ENCODE data around the gene ZNRF2.
A peak's percentile ranks its signal among the peaks of the same experiment; 100 is the strongest.
"Not testable (repeated sequence)": the region's sequence is repeated elsewhere in the genome, so short reads cannot be mapped to it uniquely, and the experiment has no call there.

Gene ZNRF2

DNA sequence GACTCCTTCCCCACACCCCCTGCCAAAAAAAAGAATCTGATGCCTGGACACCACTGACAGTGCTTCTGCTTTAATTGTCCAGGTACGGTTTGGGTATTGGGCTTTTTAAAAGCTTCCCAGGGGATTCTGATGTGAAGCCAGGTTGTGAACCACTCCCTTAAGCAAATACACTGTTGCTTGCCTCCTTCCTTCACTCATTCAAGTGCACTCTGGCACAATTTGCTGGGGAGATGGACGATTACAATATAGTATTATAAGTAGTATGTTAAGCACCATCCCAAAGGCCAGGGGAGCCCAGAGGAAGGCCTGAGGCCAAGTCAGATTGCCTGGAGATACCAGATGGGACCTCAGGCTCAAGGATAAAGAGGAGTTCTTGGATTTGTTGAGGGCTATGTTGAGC, 12.3 kb upstream of the ZNRF2 start:
- TF ChIP-seq POLR2A (IDR thresholded peaks at IDR 0.05; ENCODE audit: low read depth, low read length), result no peak
- no peak for FAIRE-seq
- no peak for DNase-seq (ENCODE audit: insufficient read length, low spot score)

DNA sequence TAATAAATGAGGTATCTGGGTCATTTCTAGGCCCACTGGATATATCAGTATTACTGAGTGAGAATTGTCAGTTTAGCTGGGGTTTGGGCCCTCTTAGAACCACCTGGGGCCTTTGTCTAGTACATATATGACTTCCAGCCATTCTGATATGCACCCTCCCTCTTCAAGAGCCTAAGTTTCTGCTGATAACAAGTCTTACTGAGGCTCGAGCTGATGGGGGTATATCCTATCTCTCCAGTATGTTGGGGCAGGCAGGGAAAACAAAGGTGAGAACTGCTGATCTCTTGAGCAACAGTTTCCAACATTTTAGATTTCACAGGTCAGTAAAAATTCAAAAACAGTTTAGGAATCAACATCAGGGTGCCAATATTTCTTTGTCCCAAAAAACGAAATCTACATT, 10.8 kb upstream of the ZNRF2 start:
- no peak for FAIRE-seq
- TF ChIP-seq POLR2A (IDR thresholded peaks at IDR 0.05; ENCODE audit: low read depth, low read length), result no peak
- DNase-seq (ENCODE audit: insufficient read length, low spot score), result no peak

DNA sequence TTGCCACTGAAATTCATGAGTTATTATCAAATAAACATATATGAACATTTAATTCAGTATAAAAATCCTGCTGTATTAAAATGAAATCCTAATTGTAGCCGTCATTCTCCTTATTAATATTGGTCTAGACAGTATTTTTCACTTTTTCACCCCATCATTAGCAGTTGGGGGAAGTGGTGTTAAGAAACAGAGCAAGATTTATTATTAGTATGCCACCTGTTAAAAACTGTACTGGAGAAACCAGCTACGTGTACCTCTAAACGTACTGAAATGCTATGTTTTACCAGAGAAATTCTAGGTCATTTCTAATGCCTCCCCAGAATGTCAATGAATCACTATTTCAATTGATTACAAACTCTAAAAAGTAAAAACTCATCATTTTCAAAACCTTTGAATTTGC, 9.8 kb upstream of the ZNRF2 start:
- TF ChIP-seq POLR2A (IDR thresholded peaks at IDR 0.05; ENCODE audit: low read depth, low read length), result no peak
- FAIRE-seq (no peak), DNase-seq (ENCODE audit: insufficient read length, low spot score) (no peak)

DNA sequence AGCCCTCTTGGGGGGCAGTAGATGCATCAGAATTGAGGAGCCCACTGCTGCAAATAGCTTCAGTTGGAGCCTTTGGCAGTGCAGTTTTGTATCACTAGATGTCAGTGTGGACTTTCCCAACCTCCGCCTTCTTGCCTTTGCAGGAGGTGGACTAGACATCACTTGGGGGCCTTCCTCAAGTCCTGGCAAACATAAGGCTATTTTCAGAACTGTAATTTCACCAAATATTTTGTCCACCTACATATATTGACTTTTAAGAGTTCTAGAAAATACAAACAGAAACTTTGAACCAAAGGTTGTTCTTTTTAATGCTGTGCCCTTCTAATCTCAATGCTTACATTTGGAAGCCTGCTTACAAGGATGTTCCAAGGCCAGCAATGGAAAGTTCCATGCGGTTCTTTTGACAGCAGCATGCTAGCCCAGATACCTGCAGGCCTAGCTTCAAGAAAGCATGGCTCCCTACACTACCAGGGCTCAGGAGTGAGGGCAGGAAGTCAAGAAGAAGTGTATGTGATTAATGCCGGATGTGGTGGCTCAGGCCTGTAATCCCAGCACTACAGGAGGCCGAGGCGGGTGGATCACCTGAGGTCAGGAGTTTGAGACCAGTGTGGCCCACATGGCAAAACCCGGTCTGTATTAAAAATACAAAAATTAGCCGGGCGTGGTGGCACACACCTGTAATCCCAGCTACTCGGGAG, 8.0 kb upstream of the ZNRF2 start:
- DNase-seq (ENCODE audit: insufficient read length, low spot score), result no peak
- no peak for TF ChIP-seq POLR2A (IDR thresholded peaks at IDR 0.05; ENCODE audit: low read depth, low read length)
- peak; percentile 57 for FAIRE-seq

DNA sequence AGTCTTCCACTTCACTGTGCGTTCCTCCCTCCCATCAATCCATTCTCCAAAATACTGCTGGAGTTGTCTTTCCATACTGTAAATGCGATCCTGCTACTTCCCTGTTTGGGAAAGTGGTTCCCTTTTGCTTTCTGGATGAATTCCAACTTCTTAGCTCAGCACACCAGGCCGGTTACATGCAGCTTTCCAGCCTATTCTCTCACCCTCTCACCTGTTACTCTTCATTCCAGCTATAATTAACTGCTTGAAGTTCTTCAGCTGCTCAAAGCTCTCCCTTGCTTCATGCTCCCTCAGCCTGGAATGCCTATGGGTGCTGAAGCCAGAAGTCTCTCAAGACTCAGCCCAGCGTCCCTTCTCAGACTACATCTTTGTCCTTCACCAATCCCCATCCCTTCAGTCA, 6.0 kb upstream of the ZNRF2 start:
- no peak for TF ChIP-seq POLR2A (IDR thresholded peaks at IDR 0.05; ENCODE audit: low read depth, low read length)
- no peak for DNase-seq (ENCODE audit: insufficient read length, low spot score)
- no peak for FAIRE-seq

DNA sequence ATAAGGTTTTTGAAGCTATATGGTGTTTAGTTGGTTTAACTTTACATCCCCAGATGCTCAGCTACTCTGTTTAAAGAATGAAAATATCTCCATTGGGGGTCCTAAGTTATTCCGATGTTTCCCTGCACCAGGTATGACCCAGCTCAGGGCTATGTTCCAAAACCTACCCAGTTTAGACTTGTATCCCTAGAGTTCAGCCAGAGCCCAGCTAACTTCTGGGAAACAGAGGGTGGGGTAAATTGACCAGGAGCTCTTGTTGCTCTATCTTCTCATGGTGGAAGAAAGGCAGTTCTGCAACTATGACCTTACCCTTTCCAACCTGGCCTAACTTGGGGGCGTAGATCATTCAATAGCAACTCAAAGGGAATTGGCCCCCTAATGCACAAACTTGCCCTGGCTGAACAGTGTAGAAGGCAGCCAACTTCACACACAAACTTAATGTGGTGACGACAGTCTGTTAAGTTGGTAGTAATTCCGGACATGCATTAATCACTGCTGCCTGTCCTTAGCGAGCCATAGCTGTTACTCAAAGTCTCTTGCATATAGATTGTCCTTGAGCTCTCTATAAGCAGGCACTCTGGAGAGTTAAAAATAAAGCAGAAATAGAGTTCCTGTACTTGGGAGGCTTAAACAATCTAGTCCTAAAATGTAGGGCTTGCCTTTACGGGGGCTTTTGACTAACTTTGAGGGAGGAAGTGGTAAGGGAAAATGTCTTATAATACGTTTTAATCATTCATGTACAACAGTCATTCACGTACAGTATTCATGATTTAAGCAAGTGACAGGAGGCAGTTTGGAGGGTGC, 5.3 kb upstream of the ZNRF2 start:
- no peak for TF ChIP-seq POLR2A (IDR thresholded peaks at IDR 0.05; ENCODE audit: low read depth, low read length)
- FAIRE-seq (no peak), DNase-seq (ENCODE audit: insufficient read length, low spot score) (no peak)

DNA sequence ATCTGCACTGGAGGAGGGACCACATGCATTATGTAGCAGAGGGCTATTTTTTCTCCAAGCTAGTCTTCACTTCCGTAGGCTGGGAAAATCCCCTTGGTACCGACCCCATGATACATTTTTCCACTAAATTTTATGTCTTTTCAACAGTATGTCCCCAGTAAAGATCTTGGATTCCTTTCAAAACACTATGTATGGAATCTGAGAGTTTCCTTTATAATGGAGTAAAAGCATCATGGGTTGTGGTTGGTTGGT, 4.8 kb upstream of the ZNRF2 start:
- no peak for FAIRE-seq
- TF ChIP-seq POLR2A (IDR thresholded peaks at IDR 0.05; ENCODE audit: low read depth, low read length), result no peak

DNA sequence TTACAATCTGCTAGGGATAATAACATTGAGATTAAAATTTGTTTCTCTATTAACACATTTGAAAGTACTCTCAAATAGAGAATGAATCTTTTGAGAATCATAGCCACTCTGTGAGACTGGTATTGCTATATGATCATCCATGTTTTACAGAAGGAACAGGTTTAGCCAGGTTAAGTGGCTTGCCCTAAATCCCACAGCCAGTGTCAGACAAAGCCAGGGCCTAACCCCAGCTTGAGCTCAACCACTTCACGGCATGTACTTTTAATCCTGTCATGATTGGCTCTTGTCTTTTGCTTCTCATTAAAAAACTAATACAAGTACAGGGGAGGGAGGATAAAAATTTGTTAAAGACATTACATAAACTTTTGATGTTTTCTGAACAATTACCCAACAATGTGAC, 3.8 kb upstream of the ZNRF2 start:
- no peak for FAIRE-seq
- no peak for TF ChIP-seq POLR2A (IDR thresholded peaks at IDR 0.05; ENCODE audit: low read depth, low read length)
- DNase-seq (ENCODE audit: insufficient read length, low spot score), result no peak

More for the DNA sequence above, 4.8 kb upstream of the ZNRF2 start:
- no peak for DNase-seq (ENCODE audit: insufficient read length, low spot score)

DNA sequence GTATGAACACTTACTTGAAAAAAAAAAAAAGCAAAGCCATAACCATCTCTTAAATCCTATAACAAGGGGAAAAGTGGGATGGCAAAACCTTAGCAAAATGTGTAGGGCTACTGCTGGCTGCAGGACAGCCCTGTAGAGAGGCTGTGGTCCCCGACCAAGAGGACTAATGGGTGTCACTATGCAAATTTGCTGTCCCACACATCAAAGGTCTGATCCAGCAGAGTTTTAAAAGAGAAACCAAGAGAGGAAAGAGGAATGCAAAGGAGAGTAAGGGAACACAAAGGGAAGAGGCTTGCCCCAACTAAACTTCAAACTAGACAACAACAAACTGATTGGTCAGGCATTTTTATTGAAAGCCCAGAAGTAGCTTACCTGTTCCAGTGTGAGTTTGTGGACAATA, 3.1 kb upstream of the ZNRF2 start:
- DNase-seq (ENCODE audit: insufficient read length, low spot score) (no peak), FAIRE-seq (no peak)
- TF ChIP-seq POLR2A (IDR thresholded peaks at IDR 0.05; ENCODE audit: low read depth, low read length), result no peak

DNA sequence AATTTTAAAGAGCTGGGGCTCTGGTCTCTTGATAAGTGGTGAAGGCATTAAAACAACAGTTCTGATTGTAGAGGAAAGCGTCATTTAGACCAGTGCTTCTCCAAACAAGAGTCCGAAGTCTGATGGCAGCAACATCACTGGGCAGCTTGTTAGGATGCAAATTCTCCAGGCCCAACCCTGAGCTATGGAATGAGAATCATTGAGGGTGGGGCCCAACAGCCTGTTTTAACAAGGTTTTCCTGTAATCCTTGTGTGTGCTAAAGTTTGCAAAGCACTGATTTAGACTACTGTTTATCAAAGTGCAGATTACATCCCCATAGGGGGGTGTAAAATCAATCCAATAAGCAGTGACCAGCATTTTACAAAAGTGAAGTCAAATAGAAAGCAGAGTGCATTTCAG, 2.6 kb upstream of the ZNRF2 start:
- FAIRE-seq, result no peak
- no peak for TF ChIP-seq POLR2A (IDR thresholded peaks at IDR 0.05; ENCODE audit: low read depth, low read length)
- DNase-seq (ENCODE audit: insufficient read length, low spot score), result no peak

DNA sequence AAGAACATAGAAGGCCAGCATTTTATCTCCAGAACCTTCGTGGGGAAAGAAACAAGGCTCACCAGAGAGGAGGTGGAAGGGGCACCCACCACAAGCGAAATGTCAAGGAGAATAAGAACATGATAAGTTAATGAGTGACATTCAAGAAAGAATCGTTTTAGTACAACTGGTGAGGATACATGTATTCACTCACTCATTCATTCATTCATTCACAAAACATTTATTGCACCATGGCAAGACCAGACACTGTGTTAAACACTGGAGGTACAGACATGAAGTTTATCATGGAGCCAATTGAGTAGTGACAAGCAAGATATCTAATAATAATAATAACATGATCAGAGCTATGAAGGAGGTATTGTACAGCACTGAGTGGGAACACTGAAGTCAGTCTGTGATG, 1.7 kb upstream of the ZNRF2 start:
- no peak for TF ChIP-seq POLR2A (IDR thresholded peaks at IDR 0.05; ENCODE audit: low read depth, low read length)
- FAIRE-seq (no peak), DNase-seq (ENCODE audit: insufficient read length, low spot score) (no peak)

DNA sequence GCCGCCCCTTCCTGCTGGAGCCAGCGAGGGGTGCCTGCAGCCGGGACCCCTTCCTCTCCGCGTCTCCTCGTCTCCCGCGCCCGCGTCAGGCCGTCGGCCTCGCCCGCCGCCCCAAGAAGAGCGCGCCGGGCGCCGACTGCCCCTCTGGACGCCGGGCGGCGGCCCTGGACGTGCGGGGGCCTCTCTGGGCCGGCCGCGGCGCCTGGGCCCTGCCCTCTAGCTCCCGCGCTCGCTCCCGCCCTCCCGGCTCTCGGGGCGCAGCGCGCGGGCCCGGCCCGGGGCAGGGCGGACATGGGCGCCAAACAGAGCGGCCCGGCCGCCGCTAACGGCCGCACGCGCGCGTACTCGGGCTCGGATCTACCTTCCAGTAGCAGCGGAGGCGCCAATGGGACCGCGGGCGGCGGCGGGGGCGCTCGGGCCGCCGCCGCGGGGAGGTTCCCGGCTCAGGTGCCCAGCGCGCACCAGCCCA, 704 bp downstream of the ZNRF2 start:
- TF ChIP-seq POLR2A (IDR thresholded peaks at IDR 0.05; ENCODE audit: low read depth, low read length), result no peak
- DNase-seq (ENCODE audit: insufficient read length, low spot score) (peak; percentile 25), FAIRE-seq (no peak)

DNA sequence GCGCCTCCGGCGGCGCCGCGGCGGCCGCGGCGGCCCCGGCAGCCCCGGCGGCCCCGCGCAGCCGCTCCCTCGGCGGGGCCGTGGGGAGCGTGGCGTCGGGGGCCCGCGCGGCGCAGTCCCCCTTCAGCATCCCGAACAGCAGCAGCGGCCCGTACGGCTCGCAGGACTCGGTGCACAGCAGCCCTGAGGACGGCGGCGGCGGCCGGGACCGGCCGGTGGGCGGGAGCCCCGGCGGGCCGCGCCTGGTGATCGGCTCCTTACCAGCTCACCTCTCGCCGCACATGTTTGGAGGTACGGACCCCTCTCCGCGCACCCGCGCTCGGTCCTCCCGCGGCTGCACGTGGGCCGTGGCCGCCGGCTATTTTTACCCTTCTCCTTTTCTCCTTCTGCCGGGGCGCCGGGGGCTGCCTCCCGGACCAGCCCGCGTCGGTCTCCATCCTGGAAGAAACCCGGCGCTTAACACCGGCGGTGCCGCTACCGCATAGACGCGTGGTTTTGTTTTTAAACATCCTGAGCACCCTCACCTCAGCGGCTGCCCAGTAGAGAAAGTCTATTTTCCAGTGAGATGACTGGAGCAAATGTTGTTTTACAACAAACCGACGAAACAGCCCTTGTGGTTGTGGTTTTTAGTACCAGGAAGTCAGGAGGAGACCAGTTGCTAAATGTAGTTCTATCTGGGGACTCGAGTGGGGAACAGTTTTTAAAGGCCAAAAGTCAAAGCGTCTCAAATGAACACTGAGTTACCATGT, 1.3 kb downstream of the ZNRF2 start:
- no peak for TF ChIP-seq POLR2A (IDR thresholded peaks at IDR 0.05; ENCODE audit: low read depth, low read length)
- DNase-seq (ENCODE audit: insufficient read length, low spot score), result peak; percentile 30
- FAIRE-seq, result peak; percentile 67

DNA sequence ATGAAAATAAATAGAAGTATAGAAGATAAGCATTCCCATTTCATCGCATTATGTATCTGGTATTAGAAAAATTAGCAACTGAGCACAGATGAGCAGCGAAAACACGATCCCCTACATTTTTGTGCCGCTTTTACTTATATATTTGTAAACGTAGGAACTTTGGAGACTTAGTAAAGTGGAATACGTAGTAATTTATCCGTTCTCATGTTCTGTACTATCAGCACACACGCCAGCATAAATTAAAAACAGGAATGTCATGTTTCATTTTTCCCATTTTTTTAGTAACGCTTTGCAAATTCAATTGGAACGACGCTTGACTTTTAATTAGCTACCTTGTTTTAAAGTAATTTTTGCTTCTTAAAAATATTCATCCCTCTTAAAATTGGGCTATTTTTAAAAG, 2.4 kb downstream of the ZNRF2 start:
- DNase-seq (ENCODE audit: insufficient read length, low spot score), result no peak
- FAIRE-seq, result no peak
- TF ChIP-seq POLR2A (IDR thresholded peaks at IDR 0.05; ENCODE audit: low read depth, low read length), result no peak

DNA sequence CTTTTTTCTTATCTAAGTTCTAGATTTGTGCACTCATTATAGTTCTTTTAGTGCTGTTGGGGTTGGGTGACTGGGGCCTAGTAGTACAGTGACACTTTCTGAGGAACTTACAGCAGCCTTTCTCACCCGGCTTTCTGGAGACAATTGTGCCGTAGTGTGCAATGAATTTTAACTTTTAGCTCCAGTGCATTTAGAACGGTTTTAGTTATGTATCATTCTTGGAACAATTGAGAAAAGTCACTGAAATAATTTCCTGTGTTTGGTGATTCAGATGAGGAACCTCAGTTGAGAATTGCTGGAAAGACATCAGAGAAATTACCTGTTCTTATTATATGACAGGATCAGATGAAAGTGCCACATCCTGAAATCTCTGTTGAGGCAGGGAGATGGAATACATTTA, 3.2 kb downstream of the ZNRF2 start:
- peak; percentile 52 for FAIRE-seq
- not testable (repeated sequence) for DNase-seq (ENCODE audit: insufficient read length, low spot score)

DNA sequence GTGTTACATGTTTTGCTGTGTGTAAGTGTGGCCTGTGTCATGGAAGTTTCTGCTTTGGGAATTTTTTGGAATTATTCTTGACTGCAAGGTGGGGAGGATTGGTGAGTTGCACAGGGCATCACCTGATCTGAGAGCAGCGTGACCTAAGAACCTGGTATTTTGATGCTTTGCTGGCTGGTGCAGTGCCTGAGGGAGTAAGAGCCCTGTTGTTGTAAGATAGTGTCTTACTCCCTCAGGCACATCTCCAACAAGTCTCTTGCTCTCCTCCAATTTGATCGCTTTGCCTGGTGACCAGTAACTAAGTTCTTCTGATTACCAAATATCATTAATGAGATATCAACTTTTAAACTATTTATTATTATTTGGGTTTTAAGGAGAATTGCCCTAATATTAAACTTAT, 5.2 kb downstream of the ZNRF2 start:
- not testable (repeated sequence) for DNase-seq (ENCODE audit: insufficient read length, low spot score)
- FAIRE-seq, result peak; percentile 76

DNA sequence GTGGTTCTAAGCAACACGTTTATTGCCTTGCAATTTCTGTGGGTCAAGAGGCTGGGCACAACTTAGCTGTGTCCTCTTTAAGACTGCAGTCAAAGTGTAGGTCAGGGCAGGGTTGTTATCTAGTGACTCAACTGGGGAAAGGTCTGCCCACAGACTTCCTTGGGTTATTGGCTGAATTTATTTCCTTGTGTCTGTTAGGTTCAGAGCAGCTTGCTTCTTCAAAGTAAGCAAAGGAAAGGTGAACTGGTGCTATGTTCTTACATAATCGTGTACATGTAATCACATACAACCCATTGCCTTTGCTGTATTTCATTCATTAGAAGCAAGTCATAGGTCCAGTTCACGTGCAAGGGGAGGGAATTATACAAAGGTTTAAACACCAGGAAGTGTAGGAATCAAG, 5.9 kb downstream of the ZNRF2 start:
- FAIRE-seq (peak; percentile 98), DNase-seq (ENCODE audit: insufficient read length, low spot score) (peak; percentile 36)

DNA sequence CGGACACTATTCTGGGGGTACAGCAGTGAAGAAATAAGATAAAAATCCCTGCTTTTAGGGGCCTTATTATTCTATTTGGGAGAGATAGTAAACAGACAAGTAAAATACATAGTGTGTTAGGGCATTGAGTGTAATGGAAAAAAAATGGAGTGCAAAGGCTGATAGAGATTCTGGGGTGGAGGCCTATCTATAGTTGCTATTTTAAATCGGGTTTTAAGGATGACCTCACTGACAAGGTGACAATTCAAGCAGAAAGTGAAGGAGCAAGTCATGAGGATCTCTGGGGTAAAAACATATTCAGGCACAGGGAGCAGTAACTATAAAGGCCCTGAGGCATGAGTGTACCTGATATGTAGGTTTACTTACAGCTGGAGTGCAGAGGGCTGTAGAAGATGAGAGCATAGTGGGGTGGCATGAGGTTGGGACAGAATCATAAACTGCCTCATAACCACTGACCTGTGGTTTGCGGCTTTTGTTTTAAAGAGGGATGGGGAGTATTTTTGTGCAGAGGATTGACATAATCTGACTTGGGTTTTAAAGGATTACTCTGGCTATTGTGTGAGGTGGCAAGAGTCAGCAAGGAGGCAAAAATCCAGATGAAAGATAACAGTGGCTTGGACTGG, 8.1 kb downstream of the ZNRF2 start:
- DNase-seq (ENCODE audit: insufficient read length, low spot score), result not testable (repeated sequence)
- FAIRE-seq, result peak; percentile 70

DNA sequence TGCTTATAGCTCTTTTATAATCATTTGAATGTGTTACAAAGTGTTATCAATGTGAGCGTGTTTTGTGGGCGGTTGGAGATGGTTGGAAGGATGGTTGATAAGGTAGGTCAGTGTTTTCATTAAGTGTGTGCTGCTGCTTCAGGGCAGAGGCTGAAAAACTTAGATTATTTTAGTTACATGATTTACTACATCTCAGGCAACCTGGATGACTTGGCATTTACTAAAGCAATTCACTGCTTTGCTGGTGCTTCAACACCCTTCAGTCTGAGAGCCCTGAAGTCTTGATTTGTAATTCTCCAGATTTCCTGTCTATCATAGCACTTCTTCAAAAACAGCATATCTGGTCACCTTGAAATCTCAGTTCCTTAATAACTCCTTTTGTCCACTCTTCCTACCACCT, 11.9 kb downstream of the ZNRF2 start:
- peak; percentile 61 for FAIRE-seq
- not testable (repeated sequence) for DNase-seq (ENCODE audit: insufficient read length, low spot score)

Data from H54 (cell line).